Measurements from ENCODE around the gene ISG15. TPM values are rescaled to one million over a fixed set of nuclear protein-coding genes. Genes with fewer than 3 reads are reported as not detected.

ISG15 gene
- total RNA-seq, 1 experiment from 2014 or later = 165 TPM

- Mint-ChIP-seq H3K27me3 (ENCODE audit: unreplicated experiment) (no peaks in the 10 kb centered on the region), H3K27ac (ENCODE audit: unreplicated experiment) (no peak overlapping the region), H3K36me3 (ENCODE audit: insufficient read depth, unreplicated experiment) (peaks cover 51% of the 10 kb centered on the region), H3K4me3 (ENCODE audit: low read depth, unreplicated experiment) (no peak overlapping the region), H3K9me3 (ENCODE audit: low read depth, unreplicated experiment) (no peaks in the 10 kb centered on the region), H3K4me1 (ENCODE audit: low read depth, unreplicated experiment) (no peaks in the 10 kb centered on the region)
- intact Hi-C loops (cut with micrococcal nuclease; ENCODE audit: unreplicated experiment) = no loop called here
- no peak for DNase-seq
- no peak for TF ChIP-seq CTCF (IDR thresholded peaks at IDR 0.05; ENCODE audit: unreplicated experiment)
- CTCF ChIA-PET = no interaction called here
- no TSS peak for BruUV-seq (replicated peaks)
Observed at GRCh38 chr1:1051127-1051810, 38.0 kb downstream of the ISG15 start.

- Mint-ChIP-seq H3K9me3 (ENCODE audit: low read depth, unreplicated experiment) (no peaks in the 10 kb centered on the region), H3K4me3 (ENCODE audit: low read depth, unreplicated experiment) (peak overlapping the region; percentile 3), H3K36me3 (ENCODE audit: insufficient read depth, unreplicated experiment) (peaks cover 55% of the 10 kb centered on the region), H3K4me1 (ENCODE audit: low read depth, unreplicated experiment) (no peaks in the 10 kb centered on the region), H3K27ac (ENCODE audit: unreplicated experiment) (peak overlapping the region; percentile 31), H3K27me3 (ENCODE audit: unreplicated experiment) (no peaks in the 10 kb centered on the region)
- BruUV-seq (replicated peaks) = no TSS peak
- intact Hi-C loops (cut with micrococcal nuclease; ENCODE audit: unreplicated experiment) = no loop called here
- CTCF ChIA-PET = no interaction called here
- DNase-seq = no peak
- TF ChIP-seq CTCF (IDR thresholded peaks at IDR 0.05; ENCODE audit: unreplicated experiment) = no peak
Observed at GRCh38 chr1:1052003-1052840, 38.9 kb downstream of the ISG15 start.

GRCh38 chr1:1053022-1053421, 39.7 kb downstream of the ISG15 start:
- Mint-ChIP-seq H3K4me1 (ENCODE audit: low read depth, unreplicated experiment) (no peaks in the 10 kb centered on the region), H3K27me3 (ENCODE audit: unreplicated experiment) (no peaks in the 10 kb centered on the region), H3K36me3 (ENCODE audit: insufficient read depth, unreplicated experiment) (peaks cover 59% of the 10 kb centered on the region), H3K9me3 (ENCODE audit: low read depth, unreplicated experiment) (no peaks in the 10 kb centered on the region), H3K4me3 (ENCODE audit: low read depth, unreplicated experiment) (peak overlapping the region; percentile 3), H3K27ac (ENCODE audit: unreplicated experiment) (peak overlapping the region; percentile 31)
- CTCF ChIA-PET = no interaction called here
- intact Hi-C loops (cut with micrococcal nuclease; ENCODE audit: unreplicated experiment) = no loop called here
- no peak for DNase-seq
- BruUV-seq (replicated peaks) = no TSS peak
- no peak for TF ChIP-seq CTCF (IDR thresholded peaks at IDR 0.05; ENCODE audit: unreplicated experiment)

GRCh38 chr1:1053682-1054081, 40.4 kb downstream of the ISG15 start:
- DNase-seq = no peak
- no peaks in the 10 kb centered on the region for H3K4me1 Mint-ChIP-seq (ENCODE audit: low read depth, unreplicated experiment)
- CTCF ChIA-PET = no interaction called here
- peaks cover 64% of the 10 kb centered on the region for H3K36me3 Mint-ChIP-seq (ENCODE audit: insufficient read depth, unreplicated experiment)
- no peak for TF ChIP-seq CTCF (IDR thresholded peaks at IDR 0.05; ENCODE audit: unreplicated experiment)
- no peak overlapping the region for H3K4me3 Mint-ChIP-seq (ENCODE audit: low read depth, unreplicated experiment)
- H3K27ac Mint-ChIP-seq (ENCODE audit: unreplicated experiment) = no peak overlapping the region
- no peaks in the 10 kb centered on the region for H3K9me3 Mint-ChIP-seq (ENCODE audit: low read depth, unreplicated experiment)
- no TSS peak for BruUV-seq (replicated peaks)
- intact Hi-C loops (cut with micrococcal nuclease; ENCODE audit: unreplicated experiment) = no loop called here
- no peaks in the 10 kb centered on the region for H3K27me3 Mint-ChIP-seq (ENCODE audit: unreplicated experiment)

Data from Calu3 (cell line).